ENCODE data around the gene TNS3.

Gene TNS3

GRCh38 chr7:47518827-47519226 is 63.1 kb downstream of the TNS3 start:
- DNase-seq, result no peak

GRCh38 chr7:47517821-47518480 is 64.0 kb downstream of the TNS3 start:
- no peak for DNase-seq

GRCh38 chr7:47516985-47517600 is 64.8 kb downstream of the TNS3 start:
- DNase-seq, result no peak

- no peak for DNase-seq
These were observed 65.5 kb downstream of the TNS3 start for GRCh38 chr7:47516386-47516785.

GRCh38 chr7:47515305-47515834 is 66.5 kb downstream of the TNS3 start:
- no peak for DNase-seq

- no peak for DNase-seq
These were observed 67.1 kb downstream of the TNS3 start for GRCh38 chr7:47514818-47515217.

GRCh38 chr7:47514367-47514766 is 67.5 kb downstream of the TNS3 start:
- DNase-seq, result no peak

GRCh38 chr7:47513741-47514241 is 68.1 kb downstream of the TNS3 start:
- DNase-seq, result no peak

- no peak for DNase-seq
These were observed 69.3 kb downstream of the TNS3 start for GRCh38 chr7:47512481-47513176.

GRCh38 chr7:47511699-47512370 is 70.1 kb downstream of the TNS3 start:
- no peak for DNase-seq

- DNase-seq, result no peak
These were observed 71.1 kb downstream of the TNS3 start for GRCh38 chr7:47510786-47511185.

- no peak for DNase-seq
These were observed 71.7 kb downstream of the TNS3 start for GRCh38 chr7:47510192-47510591.

GRCh38 chr7:47509571-47509970 is 72.3 kb downstream of the TNS3 start:
- DNase-seq, result no peak

- DNase-seq, result no peak
These were observed 73.2 kb downstream of the TNS3 start for GRCh38 chr7:47508389-47509380.

GRCh38 chr7:47507522-47507921 is 74.4 kb downstream of the TNS3 start:
- DNase-seq, result no peak

- DNase-seq, result no peak
These were observed 75.2 kb downstream of the TNS3 start for GRCh38 chr7:47506382-47507339.

GRCh38 chr7:47505312-47506007 is 76.5 kb downstream of the TNS3 start:
- DNase-seq, result no peak

- DNase-seq, result no peak
These were observed 77.2 kb downstream of the TNS3 start for GRCh38 chr7:47504551-47505311.

GRCh38 chr7:47503281-47503680 is 78.6 kb downstream of the TNS3 start:
- DNase-seq, result no peak

Data from T-helper 1 cell (primary cell).